ENCODE results near the gene DPYSL3. TPM values are rescaled to one million over a fixed set of nuclear protein-coding genes. Genes with fewer than 3 reads are reported as not detected.
A peak's percentile ranks its signal among the peaks of the same experiment; 100 is the strongest.

Gene DPYSL3
- polyA plus RNA-seq, 1 of the 3 experiments (the other 2 are of a cell fraction): 123 TPM

- H3K4me2 ChIP-seq: no peak overlapping the region
- H3K9me2 ChIP-seq: no peaks in the 10 kb centered on the region
- H3K4me3 ChIP-seq (ENCODE audit: low read depth in 2 of 2, low read length in 1 of 2): no peak overlapping the region
- no peak overlapping the region for H2AFZ ChIP-seq (ENCODE audit: low read depth)
- ChIA-PET CTCF (interaction anchor here (1.7 to 2.1 kb wide), 3 partner anchors 25 to 99 kb away, joined by 7 to 9 read pairs (median 7); partner anchors contain the start of gene DPYSL3), POLR2A (no interaction called here)
- H3F3A ChIP-seq (replicated peaks; ENCODE audit: insufficient read depth): peaks cover 26% of the 10 kb centered on the region
- 0 out of 2 replicates have a peak, but pooled peaks cover 7% of the 10 kb centered on the region for H3K9me3 ChIP-seq
- H3K79me2 ChIP-seq (ENCODE audit: insufficient read depth): no peaks in the 10 kb centered on the region
- H4K20me1 ChIP-seq (ENCODE audit: insufficient read depth): no peaks in the 10 kb centered on the region
- WGBS (ENCODE audit: low lambda C conversion rate): 70% methylated on average over 4 of the region's 4 CpGs
- peak; percentile 40 for DNase-seq
- peak overlapping the region; percentile 16 to 97; a peak in 3 of 4 replicates for H3K27ac ChIP-seq (ENCODE audit: low read depth in 2 of 2, low read length in 1 of 2)
- peak; percentile 50 for TF ChIP-seq GATA2 (CRISPR knock-in tag; IDR thresholded peaks at IDR 0.05)
- no peak for TF ChIP-seq SMC3 (IDR thresholded peaks at IDR 0.05; ENCODE audit: low read depth, low read length)
- TF ChIP-seq, protein P1, sequence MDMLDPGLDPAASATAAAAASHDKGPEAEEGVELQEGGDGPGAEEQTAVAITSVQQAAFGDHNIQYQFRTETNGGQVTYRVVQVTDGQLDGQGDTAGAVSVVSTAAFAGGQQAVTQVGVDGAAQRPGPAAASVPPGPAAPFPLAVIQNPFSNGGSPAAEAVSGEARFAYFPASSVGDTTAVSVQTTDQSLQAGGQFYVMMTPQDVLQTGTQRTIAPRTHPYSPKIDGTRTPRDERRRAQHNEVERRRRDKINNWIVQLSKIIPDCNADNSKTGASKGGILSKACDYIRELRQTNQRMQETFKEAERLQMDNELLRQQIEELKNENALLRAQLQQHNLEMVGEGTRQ (IDR thresholded peaks at IDR 0.05; ENCODE audit: borderline replicate concordance, low read depth, low read length): no peak
- TF ChIP-seq, protein P2, sequence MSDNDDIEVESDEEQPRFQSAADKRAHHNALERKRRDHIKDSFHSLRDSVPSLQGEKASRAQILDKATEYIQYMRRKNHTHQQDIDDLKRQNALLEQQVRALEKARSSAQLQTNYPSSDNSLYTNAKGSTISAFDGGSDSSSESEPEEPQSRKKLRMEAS (IDR thresholded peaks at IDR 0.05; ENCODE audit: low read depth): no peak
- TF ChIP-seq TCF12 (IDR thresholded peaks at IDR 0.05): peak; percentile 26; the same call in 1 of the 2 replicates
- TF ChIP-seq, protein P3, sequence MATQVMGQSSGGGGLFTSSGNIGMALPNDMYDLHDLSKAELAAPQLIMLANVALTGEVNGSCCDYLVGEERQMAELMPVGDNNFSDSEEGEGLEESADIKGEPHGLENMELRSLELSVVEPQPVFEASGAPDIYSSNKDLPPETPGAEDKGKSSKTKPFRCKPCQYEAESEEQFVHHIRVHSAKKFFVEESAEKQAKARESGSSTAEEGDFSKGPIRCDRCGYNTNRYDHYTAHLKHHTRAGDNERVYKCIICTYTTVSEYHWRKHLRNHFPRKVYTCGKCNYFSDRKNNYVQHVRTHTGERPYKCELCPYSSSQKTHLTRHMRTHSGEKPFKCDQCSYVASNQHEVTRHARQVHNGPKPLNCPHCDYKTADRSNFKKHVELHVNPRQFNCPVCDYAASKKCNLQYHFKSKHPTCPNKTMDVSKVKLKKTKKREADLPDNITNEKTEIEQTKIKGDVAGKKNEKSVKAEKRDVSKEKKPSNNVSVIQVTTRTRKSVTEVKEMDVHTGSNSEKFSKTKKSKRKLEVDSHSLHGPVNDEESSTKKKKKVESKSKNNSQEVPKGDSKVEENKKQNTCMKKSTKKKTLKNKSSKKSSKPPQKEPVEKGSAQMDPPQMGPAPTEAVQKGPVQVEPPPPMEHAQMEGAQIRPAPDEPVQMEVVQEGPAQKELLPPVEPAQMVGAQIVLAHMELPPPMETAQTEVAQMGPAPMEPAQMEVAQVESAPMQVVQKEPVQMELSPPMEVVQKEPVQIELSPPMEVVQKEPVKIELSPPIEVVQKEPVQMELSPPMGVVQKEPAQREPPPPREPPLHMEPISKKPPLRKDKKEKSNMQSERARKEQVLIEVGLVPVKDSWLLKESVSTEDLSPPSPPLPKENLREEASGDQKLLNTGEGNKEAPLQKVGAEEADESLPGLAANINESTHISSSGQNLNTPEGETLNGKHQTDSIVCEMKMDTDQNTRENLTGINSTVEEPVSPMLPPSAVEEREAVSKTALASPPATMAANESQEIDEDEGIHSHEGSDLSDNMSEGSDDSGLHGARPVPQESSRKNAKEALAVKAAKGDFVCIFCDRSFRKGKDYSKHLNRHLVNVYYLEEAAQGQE (IDR thresholded peaks at IDR 0.05; ENCODE audit: low read depth, low read length): no peak
- no peak for TF ChIP-seq FOXJ3 (CRISPR knock-in tag; IDR thresholded peaks at IDR 0.05)
- no peak for TF ChIP-seq CHD2 (IDR thresholded peaks at IDR 0.05; ENCODE audit: low read length, partially characterized antibody)
- TF ChIP-seq, protein P4, sequence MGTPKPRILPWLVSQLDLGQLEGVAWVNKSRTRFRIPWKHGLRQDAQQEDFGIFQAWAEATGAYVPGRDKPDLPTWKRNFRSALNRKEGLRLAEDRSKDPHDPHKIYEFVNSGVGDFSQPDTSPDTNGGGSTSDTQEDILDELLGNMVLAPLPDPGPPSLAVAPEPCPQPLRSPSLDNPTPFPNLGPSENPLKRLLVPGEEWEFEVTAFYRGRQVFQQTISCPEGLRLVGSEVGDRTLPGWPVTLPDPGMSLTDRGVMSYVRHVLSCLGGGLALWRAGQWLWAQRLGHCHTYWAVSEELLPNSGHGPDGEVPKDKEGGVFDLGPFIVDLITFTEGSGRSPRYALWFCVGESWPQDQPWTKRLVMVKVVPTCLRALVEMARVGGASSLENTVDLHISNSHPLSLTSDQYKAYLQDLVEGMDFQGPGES (IDR thresholded peaks at IDR 0.05; ENCODE audit: low read depth, low read length): no peak
- TF ChIP-seq GABPA (IDR thresholded peaks at IDR 0.05; ENCODE audit: low read depth): no peak
- 0 out of 4 replicates have a peak, but pooled peaks of 1 of the 2 experiments have one; percentile 8 for TF ChIP-seq EP300 (IDR thresholded peaks at IDR 0.05; ENCODE audit: borderline replicate concordance in 1 of 2, low read depth in 1 of 2, low read length in 1 of 2)
- TF ChIP-seq RAD21 (IDR thresholded peaks at IDR 0.05; ENCODE audit: low read length): no peak
- TF ChIP-seq, protein P5, sequence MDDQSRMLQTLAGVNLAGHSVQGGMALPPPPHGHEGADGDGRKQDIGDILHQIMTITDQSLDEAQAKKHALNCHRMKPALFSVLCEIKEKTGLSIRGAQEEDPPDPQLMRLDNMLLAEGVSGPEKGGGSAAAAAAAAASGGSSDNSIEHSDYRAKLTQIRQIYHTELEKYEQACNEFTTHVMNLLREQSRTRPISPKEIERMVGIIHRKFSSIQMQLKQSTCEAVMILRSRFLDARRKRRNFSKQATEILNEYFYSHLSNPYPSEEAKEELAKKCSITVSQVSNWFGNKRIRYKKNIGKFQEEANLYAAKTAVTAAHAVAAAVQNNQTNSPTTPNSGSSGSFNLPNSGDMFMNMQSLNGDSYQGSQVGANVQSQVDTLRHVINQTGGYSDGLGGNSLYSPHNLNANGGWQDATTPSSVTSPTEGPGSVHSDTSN (IDR thresholded peaks at IDR 0.05): peak; percentile 22; the same call in 1 of the 2 replicates
- no peak for TF ChIP-seq EZH2phosphoT487 (IDR thresholded peaks at IDR 0.05; ENCODE audit: borderline replicate concordance, low read depth)
- TF ChIP-seq ELF1 (IDR thresholded peaks at IDR 0.05): no peak
- TF ChIP-seq ZBTB33 (IDR thresholded peaks at IDR 0.05; ENCODE audit: borderline replicate concordance, low read depth): no peak
- TF ChIP-seq MXI1 (IDR thresholded peaks at IDR 0.05; ENCODE audit: low read depth, low read length): no peak
- H3K27me3 ChIP-seq (ENCODE audit: insufficient read depth): no peaks in the 10 kb centered on the region
- peaks cover 7 to 9% of the 10 kb centered on the region in 2 experiments; a peak in 2 of 4 replicates for H3K4me1 ChIP-seq (ENCODE audit: control insufficient read depth in 1 of 2, insufficient read depth in 2 of 2, low read depth in 1 of 2, low read length in 1 of 2)
- no peaks in the 10 kb centered on the region for H3K36me3 ChIP-seq (replicated peaks in 1 of 2; ENCODE audit: control insufficient read depth in 1 of 2, insufficient read depth in 2 of 2, low read length in 1 of 2)
- no peak overlapping the region for H3K9ac ChIP-seq
These were observed 43.0 kb upstream of the DPYSL3 start for GRCh38 chr5:147552897-147553296.

All from SK-N-SH (cell line).